NCI-H1417 (cell line): Measurements from ENCODE around the gene PRRX2.
"Not testable (repeated sequence)": the region's sequence is repeated elsewhere in the genome, so short reads cannot be mapped to it uniquely, and the experiment has no call there.

Source experiments
- DNase-seq, 3 experiments: peaks; one replicate each; lab custom pipeline; 2025; lab: John Stamatoyannopoulos, UW

PRRX2 gene

DNA sequence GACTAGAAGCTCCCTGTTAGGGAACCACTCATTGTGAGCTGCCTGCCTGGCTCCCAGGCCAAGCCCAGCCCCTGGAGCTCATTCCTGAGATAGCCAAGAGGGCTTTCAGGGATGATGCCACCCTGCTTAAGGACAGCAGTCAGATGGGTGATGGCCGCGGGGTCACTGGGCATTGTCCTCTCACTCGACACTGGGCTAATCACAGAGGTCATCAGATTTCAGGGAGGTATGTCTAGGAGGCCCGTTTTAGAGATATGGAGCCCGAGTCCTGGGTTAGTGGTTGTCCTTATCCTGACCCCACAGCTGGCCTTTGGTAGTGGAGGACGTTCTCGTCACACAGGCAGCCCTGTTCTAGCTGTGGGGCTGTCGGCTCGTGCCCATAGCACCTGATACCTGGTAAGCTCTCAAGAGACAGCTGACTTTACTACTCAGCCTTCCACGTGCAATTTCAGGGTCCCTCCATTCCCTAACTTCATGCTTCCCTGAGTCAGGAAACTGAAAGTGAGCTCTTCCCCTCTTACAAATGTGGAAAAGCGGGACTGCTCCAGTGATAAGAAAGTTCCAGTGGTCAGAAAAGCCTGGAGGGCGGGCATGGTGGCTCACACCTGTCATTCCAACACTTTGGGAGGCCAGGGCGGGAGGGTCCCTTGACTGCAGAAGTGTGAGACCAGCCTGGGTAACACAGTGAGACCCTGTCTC is 94.5 kb downstream of the PRRX2 start:
- DNase-seq: no peak

DNA sequence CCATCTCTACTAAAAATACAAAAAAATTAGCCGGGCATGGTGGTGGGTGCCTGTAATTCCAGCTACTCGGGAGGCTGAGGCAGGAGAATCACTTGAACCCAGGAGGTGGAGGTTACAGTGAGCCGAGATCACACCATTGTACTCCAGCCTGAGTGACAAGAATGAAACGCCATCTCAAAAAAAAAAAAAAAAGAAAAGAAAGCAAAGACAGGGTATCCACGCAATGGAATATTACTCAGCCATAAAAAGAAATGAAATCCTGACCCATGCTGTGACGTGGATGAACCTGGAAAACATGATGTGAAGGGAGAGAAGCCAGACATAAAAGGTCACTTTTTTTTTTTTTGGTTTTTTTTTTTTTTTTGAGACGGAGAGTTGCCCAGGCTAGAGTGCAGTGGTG is 95.3 kb downstream of the PRRX2 start:
- DNase-seq: not testable (repeated sequence)

DNA sequence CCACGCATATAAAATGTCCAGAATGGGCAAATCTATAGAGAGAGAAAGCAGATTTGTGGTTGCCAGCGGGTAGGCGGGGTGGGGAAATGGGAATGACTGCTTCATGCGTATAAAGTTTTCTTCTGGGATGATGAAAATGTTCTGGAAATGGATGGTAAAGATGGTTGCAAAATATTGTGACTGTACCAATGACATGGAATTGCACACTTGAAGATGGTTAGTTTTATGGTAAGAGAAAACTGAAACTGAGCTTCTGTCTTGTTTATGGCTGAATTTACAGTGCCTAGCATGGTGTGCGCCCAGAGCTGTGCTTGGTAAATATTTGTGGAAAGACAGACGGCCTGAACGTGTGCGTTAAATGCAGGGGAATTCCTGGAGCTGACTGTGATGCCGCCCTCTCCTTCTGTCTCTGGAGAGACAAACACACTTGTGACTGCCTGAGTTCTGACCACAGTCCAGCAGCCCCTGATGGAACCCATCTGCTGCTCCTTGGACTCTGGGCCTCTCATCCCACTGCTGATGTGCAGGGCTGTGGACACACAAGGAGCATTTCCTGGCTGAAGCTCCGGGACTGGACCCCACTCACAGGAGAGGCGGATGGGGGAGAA is 96.0 kb downstream of the PRRX2 start:
- DNase-seq: no peak

DNA sequence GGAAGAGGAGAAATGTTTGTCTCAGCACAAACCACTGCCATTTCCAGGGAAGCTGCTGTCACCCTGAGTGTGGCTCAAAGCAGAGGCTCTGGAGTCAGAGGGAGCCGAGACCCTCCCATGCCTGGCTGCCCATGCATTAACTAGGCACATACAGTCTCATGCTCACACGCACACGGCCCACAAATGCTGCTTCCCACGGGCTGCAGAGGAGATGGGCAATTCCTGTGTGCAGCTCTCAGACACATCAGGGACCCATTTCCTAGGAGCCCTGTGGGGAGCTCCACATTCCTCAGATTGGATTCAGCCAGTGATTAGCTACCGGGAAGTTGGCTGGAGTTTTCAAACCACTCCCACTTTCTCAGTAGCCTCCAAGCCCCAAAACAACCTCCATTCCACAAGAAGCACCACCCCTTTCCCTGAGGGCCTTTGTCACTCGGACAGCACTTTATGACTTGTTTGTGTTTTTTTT is 96.5 kb downstream of the PRRX2 start:
- DNase-seq: no peak

DNA sequence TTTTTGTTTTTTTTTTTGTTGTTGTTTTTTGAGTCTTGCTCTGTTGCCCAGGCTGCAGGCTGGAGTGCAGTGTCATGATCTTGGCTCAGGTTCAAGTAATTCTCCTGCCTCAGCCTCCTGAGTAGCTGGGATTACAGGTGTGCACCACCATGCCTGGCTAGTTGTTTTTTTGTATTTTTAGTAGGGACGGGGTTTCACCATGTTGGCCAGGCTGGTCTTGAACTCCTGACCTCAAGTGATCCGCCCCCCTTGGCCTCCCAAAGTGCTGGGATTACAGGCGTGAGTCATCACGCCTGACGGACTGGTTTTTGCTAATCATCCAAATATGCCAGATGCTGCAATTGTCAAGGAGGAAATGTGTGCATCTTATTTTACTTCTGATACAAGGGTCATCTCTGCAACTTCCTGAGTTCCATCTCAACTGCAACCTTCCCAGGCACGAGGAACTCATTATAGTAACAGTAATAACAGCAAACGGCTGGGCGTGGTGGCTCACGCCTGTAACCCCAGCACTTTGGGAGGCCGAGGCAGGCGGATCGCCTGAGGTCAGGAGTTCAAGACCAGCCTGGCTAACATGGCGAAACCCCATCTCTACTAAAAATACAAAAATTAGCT is 97.0 kb downstream of the PRRX2 start:
- DNase-seq: not testable (repeated sequence)

DNA sequence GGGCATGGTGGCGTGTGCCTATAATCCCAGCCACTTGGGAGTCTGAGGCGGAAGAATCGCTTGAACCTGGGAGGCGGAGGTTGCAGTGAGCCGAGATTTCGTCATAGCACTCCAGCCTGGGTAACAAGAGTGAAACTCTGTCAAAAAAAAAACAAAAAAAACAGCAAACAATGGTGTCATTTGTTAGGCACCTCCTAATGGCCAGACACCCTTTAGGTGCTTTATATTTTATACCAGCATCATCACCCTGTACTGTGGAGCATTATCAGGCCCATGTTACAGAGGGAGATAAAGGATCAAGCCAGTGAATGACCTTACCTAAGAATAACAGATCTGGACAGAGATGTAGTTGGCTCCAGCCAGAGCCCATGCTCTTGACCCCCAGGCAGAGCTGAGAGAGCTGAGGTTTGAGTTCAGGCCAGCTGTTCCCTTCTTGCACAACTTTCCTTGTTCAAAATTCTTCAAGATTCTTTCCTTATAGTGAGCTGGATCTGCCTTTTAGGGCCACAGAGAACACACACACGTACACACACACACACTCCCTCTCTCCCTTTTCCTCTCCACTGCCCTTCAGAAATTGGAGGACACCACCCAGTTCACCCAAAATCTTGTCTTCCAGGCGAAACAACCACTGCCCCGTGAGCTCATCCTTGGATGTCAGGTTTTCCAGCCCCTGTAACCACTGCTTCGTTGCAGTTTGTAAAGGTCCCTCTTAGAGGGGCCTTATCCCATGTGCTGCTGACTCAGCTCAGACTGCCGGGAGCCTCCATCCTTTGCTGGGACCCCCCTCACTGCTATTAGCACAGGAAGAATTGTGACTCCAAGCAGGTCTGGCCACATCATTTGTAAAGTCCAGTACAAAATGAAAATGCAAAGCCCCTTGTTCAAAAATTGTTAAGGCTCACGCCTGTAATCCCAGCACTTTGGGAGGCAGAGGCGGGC is 97.8 kb downstream of the PRRX2 start:
- no peak for DNase-seq

DNA sequence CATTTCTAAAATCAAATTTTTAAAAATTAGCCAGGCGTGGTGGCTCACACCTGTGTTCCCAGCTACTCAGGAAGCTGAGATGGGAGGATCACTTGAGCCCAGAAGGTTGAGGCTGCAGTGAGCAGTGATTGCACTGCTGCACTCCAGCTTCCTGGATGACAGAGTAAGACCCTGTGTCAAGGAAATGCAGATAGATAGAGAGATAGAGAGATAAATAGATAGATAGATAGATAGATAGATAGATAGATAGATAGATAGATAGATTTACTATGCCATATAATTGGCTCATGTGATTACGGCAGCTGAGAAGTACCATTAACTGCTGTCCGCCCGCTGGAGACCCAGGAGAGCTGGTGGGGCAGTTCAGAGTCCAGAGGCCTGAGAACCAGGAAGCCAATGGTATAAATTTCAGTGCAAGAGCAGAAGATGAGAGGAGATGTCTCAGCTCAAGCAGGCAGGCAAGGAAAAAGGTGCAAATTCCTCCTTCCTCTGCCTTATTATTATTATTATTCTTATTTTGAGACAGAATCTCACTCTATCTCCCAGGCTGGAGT is 100.4 kb downstream of the PRRX2 start:
- DNase-seq: no peak

DNA sequence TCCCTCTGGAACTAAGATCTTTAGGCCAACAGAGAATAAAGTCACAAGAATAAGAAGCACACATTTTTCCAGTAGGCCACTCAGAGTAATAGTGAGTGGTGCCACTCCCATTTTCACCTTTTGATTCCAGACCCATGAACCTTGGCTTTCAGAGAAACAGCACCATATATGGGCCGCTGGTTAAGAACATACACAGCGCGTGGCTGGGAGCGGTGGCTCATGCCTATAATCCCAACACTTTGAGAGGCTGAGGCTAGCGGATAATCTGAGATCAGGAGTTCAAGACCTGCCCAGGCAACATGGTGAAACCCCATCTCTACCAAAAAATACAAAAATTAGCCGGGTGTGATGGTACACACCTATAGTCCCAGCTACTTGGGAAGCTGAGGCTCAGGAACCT is 103.0 kb downstream of the PRRX2 start:
- no peak for DNase-seq

DNA sequence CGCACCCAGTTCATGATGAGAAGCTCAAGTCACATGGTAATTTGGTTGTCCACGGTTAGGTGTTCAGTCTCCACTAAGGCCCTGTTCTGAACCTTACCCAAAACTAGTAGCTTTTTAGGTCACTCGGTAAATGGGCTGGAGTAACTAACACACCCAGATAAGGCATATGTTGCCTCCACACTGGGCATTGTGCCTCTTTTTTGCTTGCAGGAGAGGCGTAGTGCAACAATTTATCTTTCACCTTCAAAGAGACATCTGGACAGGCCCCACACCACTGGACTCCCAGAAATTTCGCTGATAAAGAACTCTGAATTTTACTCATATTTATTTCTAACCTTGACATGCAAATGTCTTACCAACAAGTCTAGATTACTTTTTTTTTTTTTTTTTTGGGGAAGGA is 104.2 kb downstream of the PRRX2 start:
- DNase-seq: no peak

DNA sequence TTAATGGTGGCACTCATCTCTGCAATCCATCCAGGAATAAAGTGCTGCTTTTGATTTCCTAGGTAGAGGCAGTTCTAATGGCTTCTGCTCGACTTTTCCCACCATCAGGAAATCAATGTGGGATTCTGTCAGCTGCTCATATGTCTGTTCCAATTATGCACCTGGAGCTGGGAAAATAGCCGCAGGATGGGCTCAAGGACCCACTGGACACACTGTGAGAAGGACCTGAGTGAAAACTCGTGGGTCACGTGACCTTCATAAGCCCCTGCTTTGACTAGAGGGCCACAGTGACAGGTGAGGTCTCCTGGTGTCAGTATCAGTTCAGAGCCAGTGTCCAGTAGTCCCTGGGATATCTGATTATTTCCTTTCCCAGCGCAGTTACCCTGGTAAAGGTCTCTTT is 105.3 kb downstream of the PRRX2 start:
- no peak for DNase-seq
